IMR-90 (cell line): ENCODE data around the gene NEDD1. TPM values are rescaled to one million over a fixed set of nuclear protein-coding genes. Genes with fewer than 3 reads are reported as not detected.

Source experiments
- ATAC-seq: fragments of 200-7000 bp; cut with Tn5 transposase; 2 replicates; pipeline ENCODE4 v1.9.1; 2020; ENCODE audit warnings: low read depth, mild to moderate bottlenecking, moderate library complexity
- BruUV-seq: library from RNA; stranded (reverse); fragments of 400-500 nt; replicated peaks from 2 replicates; lab custom pipeline; 2021; lab: Mats Ljungman, UMichigan
- CTCF ChIA-PET: fragments of 300-600 bp; formaldehyde crosslinking; extraction: SDS; loops from one replicate; lab custom pipeline; 2021; ENCODE audit warnings: antibody characterized with exemption; lab: Yijun Ruan, JAX
- POLR2A ChIA-PET: fragments of 300-600 bp; sonication (Branson Sonifier 250); formaldehyde crosslinking; loops from one replicate; lab custom pipeline; 2022; ENCODE audit warnings: antibody characterized with exemption; ENCODE audit not compliant: unreplicated experiment; lab: Charles Lee
- DNase-seq: peaks from one replicate; pipeline ENCODE4 v3.0.0; 2013
- H2AFZ ChIP-seq: replicated peaks from 2 replicates; pipeline ENCODE3; 2013; ENCODE audit warnings: low read length, mild to moderate bottlenecking; ENCODE audit not compliant: poor library complexity
- H2AK5ac ChIP-seq: 2 replicates; pipeline ENCODE4 v1.6.1; 2013; ENCODE audit warnings: low read depth, low read length, inconsistent platforms
- H2AK9ac ChIP-seq: replicated peaks from 2 replicates; pipeline ENCODE3; 2013; ENCODE audit warnings: mild to moderate bottlenecking, low read depth, low read length, moderate library complexity; ENCODE audit not compliant: poor library complexity
- H2BK120ac ChIP-seq: 2 replicates; pipeline ENCODE4 v1.6.1; 2013; ENCODE audit warnings: low read depth, low read length, inconsistent platforms
- H2BK15ac ChIP-seq: 3 replicates; pipeline ENCODE4 v1.6.1; 2013; ENCODE audit warnings: low read depth, low read length, inconsistent platforms
- H2BK20ac ChIP-seq: 2 replicates; pipeline ENCODE4 v1.6.1; 2013; ENCODE audit warnings: low read depth, mild to moderate bottlenecking, inconsistent platforms, low read length, moderate library complexity
- H2BK5ac ChIP-seq: 2 replicates; pipeline ENCODE4 v1.6.1; 2013; ENCODE audit warnings: mild to moderate bottlenecking, low read depth, low read length, inconsistent platforms; ENCODE audit not compliant: poor library complexity, severe bottlenecking
- H3K14ac ChIP-seq: replicated peaks from 2 replicates; pipeline ENCODE4 v1.6.1; 2013; ENCODE audit warnings: low read depth, low read length, inconsistent platforms
- H3K18ac ChIP-seq: 2 replicates; pipeline ENCODE4 v1.6.1; 2013; ENCODE audit warnings: low read depth, low read length, control low read depth
- H3K23ac ChIP-seq: 2 replicates; pipeline ENCODE4 v1.6.1; 2013; ENCODE audit warnings: low read depth, low read length, inconsistent platforms
- H3K27ac ChIP-seq: 2 replicates; pipeline ENCODE4 v1.5.1; 2013; ENCODE audit warnings: mild to moderate bottlenecking, control low read depth, low read length; ENCODE audit not compliant: insufficient read depth
- H3K27me3 ChIP-seq: 2 replicates; pipeline ENCODE4 v1.6.1; 2013; ENCODE audit warnings: low read length; ENCODE audit not compliant: control insufficient read depth, insufficient read depth
- H3K36me3 ChIP-seq: 2 replicates; pipeline ENCODE4 v1.6.1; 2013; ENCODE audit warnings: low read length, mixed read lengths; ENCODE audit not compliant: control insufficient read depth, insufficient read depth
- H3K4ac ChIP-seq: 2 replicates; pipeline ENCODE4 v1.6.1; 2013; ENCODE audit warnings: low read depth, low read length, inconsistent platforms
- H3K4me1 ChIP-seq: 2 replicates; pipeline ENCODE4 v1.6.1; 2013; ENCODE audit warnings: low read length, mixed read lengths; ENCODE audit not compliant: control insufficient read depth, insufficient read depth
- H3K4me2 ChIP-seq: 2 replicates; pipeline ENCODE4 v1.6.1; 2013; ENCODE audit warnings: low read depth, mild to moderate bottlenecking, control low read depth, low read length, moderate library complexity
- H3K4me3 ChIP-seq: 2 replicates; pipeline ENCODE4 v1.5.1; 2013; ENCODE audit warnings: low read depth, mild to moderate bottlenecking, control low read depth, low read length, moderate library complexity; ENCODE audit not compliant: insufficient read depth
- H3K56ac ChIP-seq: 2 replicates; pipeline ENCODE4 v1.6.1; 2013; ENCODE audit warnings: low read length, inconsistent platforms; ENCODE audit not compliant: insufficient read depth; ENCODE audit errors: extremely low read depth
- H3K79me1 ChIP-seq, 2 experiments: 2 replicates each; pipeline ENCODE4 v1.6.1; 2013; ENCODE audit warnings: low read length in 2 of 2, inconsistent platforms in 1 of 2, low read depth in 1 of 2
- H3K9ac ChIP-seq: 2 replicates; pipeline ENCODE4 v1.6.1; 2013; ENCODE audit warnings: low read depth, low read length, control low read depth
- H3K9me1 ChIP-seq: 2 replicates; pipeline ENCODE4 v1.6.1; 2013; ENCODE audit warnings: low read length, inconsistent platforms; ENCODE audit not compliant: insufficient read depth
- H3K9me3 ChIP-seq: 2 replicates; pipeline ENCODE4 v1.6.1; 2013; ENCODE audit warnings: low read length; ENCODE audit not compliant: control insufficient read depth, insufficient read depth
- H4K20me1 ChIP-seq: 2 replicates; pipeline ENCODE4 v1.6.1; 2013; ENCODE audit warnings: low read length, inconsistent platforms; ENCODE audit not compliant: insufficient read depth
- H4K5ac ChIP-seq: 2 replicates; pipeline ENCODE4 v1.6.1; 2013; ENCODE audit warnings: mild to moderate bottlenecking, low read depth, low read length, control low read depth
- H4K8ac ChIP-seq, 2 experiments: 2 replicates each; pipeline ENCODE4 v1.6.1; 2013; ENCODE audit warnings: low read depth in 2 of 2, low read length in 2 of 2, control low read depth in 1 of 2, inconsistent platforms in 1 of 2
- H4K91ac ChIP-seq: 2 replicates; pipeline ENCODE4 v1.6.1; 2013; ENCODE audit warnings: low read depth, low read length, inconsistent platforms; ENCODE audit not compliant: insufficient read depth
- CEBPB ChIP-seq: IDR thresholded peaks from 2 replicates; pipeline ENCODE4 v1.6.1; 2012; ENCODE audit warnings: low read depth, low read length, improper control_type of control experiment
- MXI1 ChIP-seq: IDR thresholded peaks from 2 replicates; pipeline ENCODE4 v1.6.1; 2012; ENCODE audit warnings: low read depth, mild to moderate bottlenecking, low read length, moderate library complexity, borderline replicate concordance
- RCOR1 ChIP-seq: IDR thresholded peaks from 2 replicates; pipeline ENCODE4 v1.6.1; 2012; ENCODE audit warnings: mild to moderate bottlenecking, low read length, improper control_type of control experiment; ENCODE audit not compliant: insufficient replicate concordance
- SMC3 ChIP-seq: fragments of 150-350 bp; IDR thresholded peaks from 2 replicates; pipeline ENCODE4 v1.6.1; 2016; ENCODE audit warnings: low read depth, mild to moderate bottlenecking, antibody characterized with exemption, low read length, moderate library complexity
- WGBS, 2 experiments: methylation state at CpG; one replicate each; pipeline versions ENCODE4 v1.1.5 to v1.1.7; 2013; ENCODE audit warnings: missing lambda C conversion rate in 2 of 2; ENCODE audit not compliant: insufficient read length in 1 of 2; ENCODE audit errors: extremely low coverage in 2 of 2; 5-methylcytosine and 5-hydroxymethylcytosine counted together
- dilution Hi-C: fragments of 300-500 bp; cut with HindIII; formaldehyde crosslinking; loops from one replicate; pipeline ENCODE4 v1.14.3; 2018; ENCODE audit warnings: low sequenced_read_pairs; ENCODE audit not compliant: unreplicated experiment
- in situ Hi-C: fragments of 300-500 bp; cut with MboI; formaldehyde crosslinking; loops from 3 replicates; pipeline ENCODE4 v1.14.3; 2019; ENCODE audit warnings: low sequenced_read_pairs, inconsistent platforms, mixed read lengths
- intact Hi-C: fragments of 100-400 bp; cut with micrococcal nuclease; formaldehyde crosslinking; loops from 2 replicates; pipeline ENCODE4 v1.10.0; 2022
- polyA plus RNA-seq, 3 experiments: library from polyadenylated mRNA; depleted of rRNA; stranded (reverse); fragments of >200 nt; gene quantifications; 2 replicates each; pipeline ENCODE4 v1.2.3, GENCODE V29; 2012; ENCODE audit warnings: low replicate concordance in 1 of 3
- total RNA-seq: library from RNA; depleted of rRNA; stranded (reverse); fragments of >200 nt; gene quantifications from 2 replicates; pipeline ENCODE4 v1.2.3, GENCODE V29; 2012

NEDD1 gene
- total and polyA plus RNA-seq, 2 of the 4 experiments (the other 2 are of a cell fraction) = 10.0 to 48.0 TPM

GRCh38 chr12:96906498-96906848 lies 584 bp upstream of the NEDD1 start:
- H2BK20ac ChIP-seq = no peak overlapping the region
- peak overlapping the region; percentile 86 for H3K4me3 ChIP-seq
- TF ChIP-seq RCOR1 = no peak
- no peak for TF ChIP-seq SMC3
- no peak for TF ChIP-seq MXI1
- no peak for TF ChIP-seq CEBPB
- H2AK9ac ChIP-seq = no peak overlapping the region
- no peak for DNase-seq
- peak overlapping the region; percentile 98 for H4K5ac ChIP-seq
- H2BK5ac ChIP-seq = peak overlapping the region; percentile 64
- H3K79me1 ChIP-seq = peaks cover 27 to 28% of the 10 kb centered on the region in 2 experiments
- POLR2A ChIA-PET = interaction anchor here (0.5 kb wide), 1 partner anchor 10 kb away, joined by 3 read pairs; no protein-coding TSS in a partner anchor
- H2AFZ ChIP-seq = peak overlapping the region; percentile 93
- dilution Hi-C loops (no loop called here), intact Hi-C loops (no loop called here), in situ Hi-C loops (no loop called here)
- ATAC-seq = no peak
- 68% methylated on average over 2 of the region's 9 CpGs; no CpG with 5 or more reads in 1 of the 2 experiments for WGBS, 2 experiments
- H2AK5ac ChIP-seq = 0 out of 2 replicates have a peak overlapping the region, but pooled peaks have one; percentile 83
- peak overlapping the region; percentile 66 for H3K23ac ChIP-seq
- H2BK15ac ChIP-seq = 0 out of 3 replicates have a peak overlapping the region, but pooled peaks have one; percentile 63
- no peaks in the 10 kb centered on the region for H3K27me3 ChIP-seq
- H4K91ac ChIP-seq = peak overlapping the region; percentile 91; the same call in 1 of the 2 replicates
- H3K9me1 ChIP-seq = peaks cover 4% of the 10 kb centered on the region
- peak overlapping the region; percentile 65 for H3K9ac ChIP-seq
- 0 out of 2 replicates have a peak overlapping the region, but pooled peaks have one; percentile 28 for H2BK120ac ChIP-seq
- H3K4me2 ChIP-seq = peak overlapping the region; percentile 92
- H3K9me3 ChIP-seq = no peaks in the 10 kb centered on the region
- peaks cover 5% of the 10 kb centered on the region; the same call in 1 of the 2 replicates for H3K4me1 ChIP-seq
- CTCF ChIA-PET = interaction anchor here (0.6 kb wide), 1 partner anchor 11 kb away, joined by 3 read pairs; no protein-coding TSS in a partner anchor
- no peaks in the 10 kb centered on the region for H4K20me1 ChIP-seq
- H4K8ac ChIP-seq = peak overlapping the region; percentile 97 to 100
- H3K36me3 ChIP-seq = no peaks in the 10 kb centered on the region
- H3K18ac ChIP-seq = peak overlapping the region; percentile 87; the same call in 1 of the 2 replicates
- H3K56ac ChIP-seq = 0 out of 2 replicates have a peak overlapping the region, but pooled peaks have one; percentile 40
- peak overlapping the region; percentile 91 for H3K14ac ChIP-seq
- BruUV-seq = no TSS peak
- H3K4ac ChIP-seq = peak overlapping the region; percentile 78
- H3K27ac ChIP-seq = peak overlapping the region; percentile 61; the same call in 1 of the 2 replicates
